Neuron (in vitro differentiated cells): Measurements from ENCODE around the gene SLC24A4.

Experiments
- H2AFZ ChIP-seq: one replicate; pipeline ENCODE4 v1.6.1; 2013; ENCODE audit warnings: low read depth, mild to moderate bottlenecking, inconsistent platforms, low read length, moderate library complexity
- H3K27me3 ChIP-seq: one replicate; pipeline ENCODE4 v1.6.1; 2013; ENCODE audit warnings: low read length; ENCODE audit not compliant: insufficient read depth
- H3K36me3 ChIP-seq: one replicate; pipeline ENCODE4 v1.6.1; 2013; ENCODE audit warnings: low read length; ENCODE audit not compliant: insufficient read depth
- H3K4me1 ChIP-seq: one replicate; pipeline ENCODE4 v1.6.1; 2013; ENCODE audit warnings: low read length; ENCODE audit not compliant: insufficient read depth
- H3K4me3 ChIP-seq: 2 replicates; pipeline ENCODE4 v1.5.1; 2013; ENCODE audit warnings: mild to moderate bottlenecking, low read length, moderate library complexity
- H3K9me3 ChIP-seq: one replicate; pipeline ENCODE4 v1.6.1; 2013; ENCODE audit warnings: low read length

Gene SLC24A4

DNA sequence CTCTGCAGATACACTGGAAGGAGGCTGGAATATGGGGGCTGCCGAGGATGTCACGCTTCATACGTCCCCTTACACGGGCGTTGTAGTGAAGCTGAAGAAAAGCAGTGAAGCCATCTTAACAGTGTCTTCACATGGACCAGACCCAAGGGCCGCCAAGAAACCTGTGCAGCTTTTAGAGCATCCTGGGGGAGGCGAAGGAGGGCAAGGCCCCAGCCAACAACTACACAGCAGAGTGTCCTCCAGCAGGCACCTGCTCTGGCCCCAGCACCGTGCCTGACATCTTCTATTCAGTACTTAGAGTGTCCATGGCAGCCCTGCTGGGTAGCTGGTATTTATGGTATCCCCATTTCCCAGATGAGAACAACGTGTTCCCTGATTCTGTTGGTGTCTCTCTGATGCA, 141.8 kb downstream of the SLC24A4 start:
- Histone ChIP-seq H3K36me3 (no peaks in the 10 kb centered on the region), H2AFZ (no peak overlapping the region), H3K9me3 (peaks cover 5% of the 10 kb centered on the region), H3K4me3 (no peak overlapping the region), H3K27me3 (no peaks in the 10 kb centered on the region), H3K4me1 (no peaks in the 10 kb centered on the region)

DNA sequence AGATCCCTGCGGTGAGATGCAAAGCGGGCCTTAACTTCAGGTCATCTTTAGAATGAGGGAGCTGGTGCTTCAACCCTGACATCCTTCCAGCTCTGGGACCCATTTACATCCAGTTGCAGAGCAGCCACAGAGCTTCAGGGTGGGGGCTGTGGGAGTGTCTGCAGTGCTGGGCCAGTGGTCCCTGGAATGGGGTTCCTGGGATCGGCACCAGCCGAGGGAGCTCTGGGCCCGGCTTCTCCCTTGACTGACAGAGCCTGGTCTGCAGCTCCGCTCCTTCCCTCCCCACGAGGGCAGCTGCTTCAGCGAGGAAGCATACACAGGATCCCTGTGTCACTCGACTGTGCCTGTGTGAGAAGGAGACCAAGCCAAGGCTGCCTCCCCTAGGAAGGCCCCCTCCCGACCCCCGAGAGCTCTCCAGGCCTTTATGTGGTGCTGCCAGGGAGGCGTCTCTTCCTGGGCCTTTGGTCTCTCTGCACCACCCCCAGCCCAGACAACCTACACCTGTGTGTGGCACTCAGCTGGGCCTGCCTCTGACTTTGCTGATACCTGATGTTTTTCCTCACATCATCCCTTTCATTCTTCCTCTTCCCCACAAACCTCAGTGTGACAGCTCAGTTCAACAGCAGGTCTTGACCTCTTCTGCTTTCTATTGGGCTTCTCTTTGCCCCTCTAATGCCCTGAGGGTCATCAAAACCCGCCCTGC, 142.5 kb downstream of the SLC24A4 start:
- Histone ChIP-seq H3K9me3 (peaks cover 5% of the 10 kb centered on the region), H3K27me3 (no peaks in the 10 kb centered on the region), H2AFZ (no peak overlapping the region), H3K4me1 (no peaks in the 10 kb centered on the region), H3K36me3 (no peaks in the 10 kb centered on the region), H3K4me3 (no peak overlapping the region)

DNA sequence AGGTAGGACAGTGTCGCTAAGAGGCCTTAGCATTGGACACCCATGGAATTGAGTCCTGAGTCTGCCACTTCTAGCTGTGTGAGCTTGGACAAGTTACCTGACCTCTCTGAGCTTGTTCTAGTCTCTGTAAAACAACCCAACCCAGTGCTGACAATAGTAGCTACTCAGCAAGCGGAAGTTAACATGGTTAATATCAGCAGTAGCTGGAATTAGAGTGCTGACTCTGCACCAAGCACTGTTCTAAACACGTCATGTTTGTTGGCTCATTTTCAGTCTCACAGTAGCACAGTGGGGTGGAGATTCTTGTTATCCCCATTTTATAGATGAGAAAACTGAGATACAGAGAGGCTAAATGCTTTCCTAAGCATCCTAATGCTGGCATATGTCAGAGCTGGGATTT, 143.1 kb downstream of the SLC24A4 start:
- Histone ChIP-seq H3K9me3 (peaks cover 5% of the 10 kb centered on the region), H3K36me3 (no peaks in the 10 kb centered on the region), H2AFZ (no peak overlapping the region), H3K27me3 (no peaks in the 10 kb centered on the region), H3K4me1 (no peaks in the 10 kb centered on the region), H3K4me3 (no peak overlapping the region)

DNA sequence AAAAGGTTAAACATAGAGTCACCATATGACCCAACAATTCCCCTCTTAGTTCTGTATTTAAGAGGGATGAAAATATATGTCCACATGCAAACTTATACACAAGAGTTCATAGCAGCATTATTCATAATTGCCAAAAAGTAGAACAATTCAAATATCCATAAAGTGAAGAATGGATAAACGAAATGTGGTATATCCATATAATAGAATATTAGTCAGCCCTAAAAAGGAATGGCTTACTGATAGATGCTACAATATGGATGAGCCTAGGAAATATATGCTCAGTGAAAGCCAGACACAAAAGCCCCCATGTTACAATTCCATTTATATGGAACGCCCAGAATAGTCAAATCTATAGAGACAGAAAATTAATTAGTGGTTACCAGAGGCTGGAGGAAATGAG, 146.6 kb downstream of the SLC24A4 start:
- H3K9me3 ChIP-seq, result peaks cover 5% of the 10 kb centered on the region
- no peaks in the 10 kb centered on the region for H3K36me3 ChIP-seq
- H3K4me3 ChIP-seq, result no peak overlapping the region

GRCh38 chr14:92470215-92470614, 147.2 kb downstream of the SLC24A4 start:
- Histone ChIP-seq H3K4me1 (no peaks in the 10 kb centered on the region), H3K9me3 (peaks cover 5% of the 10 kb centered on the region), H2AFZ (no peak overlapping the region), H3K27me3 (no peaks in the 10 kb centered on the region), H3K36me3 (no peaks in the 10 kb centered on the region), H3K4me3 (no peak overlapping the region)

More for the DNA sequence above, 146.6 kb downstream of the SLC24A4 start:
- Histone ChIP-seq H3K4me1 (no peaks in the 10 kb centered on the region), H3K27me3 (no peaks in the 10 kb centered on the region), H2AFZ (no peak overlapping the region)

GRCh38 chr14:92470811-92471210, 147.8 kb downstream of the SLC24A4 start:
- Histone ChIP-seq H3K36me3 (no peaks in the 10 kb centered on the region), H3K27me3 (no peaks in the 10 kb centered on the region), H3K4me1 (no peaks in the 10 kb centered on the region), H3K4me3 (no peak overlapping the region), H2AFZ (no peak overlapping the region), H3K9me3 (peaks cover 5% of the 10 kb centered on the region)

- Histone ChIP-seq H3K36me3 (no peaks in the 10 kb centered on the region), H3K27me3 (no peaks in the 10 kb centered on the region), H3K4me1 (no peaks in the 10 kb centered on the region), H2AFZ (no peak overlapping the region), H3K9me3 (peaks cover 4% of the 10 kb centered on the region), H3K4me3 (no peak overlapping the region)
These were observed 149.0 kb downstream of the SLC24A4 start for GRCh38 chr14:92471919-92472318.

DNA sequence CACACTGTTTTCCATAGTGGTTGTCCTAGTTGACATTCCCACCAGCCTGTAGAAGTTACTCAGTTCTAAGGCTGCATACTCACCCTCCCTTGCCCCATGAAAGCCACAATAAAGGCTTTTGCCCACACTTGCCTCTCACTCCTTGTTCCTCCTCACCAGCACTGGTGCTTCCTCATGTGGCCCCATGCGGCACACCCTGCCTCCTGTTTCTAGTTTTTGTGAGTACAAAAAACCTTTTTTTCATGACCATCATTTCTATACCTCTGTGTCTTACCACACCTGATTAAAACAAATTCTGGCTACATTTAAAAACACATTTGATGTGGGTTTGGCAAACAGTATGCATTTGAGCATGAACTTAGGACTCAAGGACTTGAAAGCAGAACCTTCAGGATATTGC, 149.9 kb downstream of the SLC24A4 start:
- Histone ChIP-seq H3K36me3 (no peaks in the 10 kb centered on the region), H3K27me3 (no peaks in the 10 kb centered on the region), H3K4me3 (no peak overlapping the region), H3K9me3 (no peaks in the 10 kb centered on the region), H2AFZ (no peak overlapping the region), H3K4me1 (no peaks in the 10 kb centered on the region)

GRCh38 chr14:92473261-92473968, 150.4 kb downstream of the SLC24A4 start:
- no peaks in the 10 kb centered on the region for H3K27me3 ChIP-seq
- H2AFZ ChIP-seq, result no peak overlapping the region
- H3K4me1 ChIP-seq, result no peaks in the 10 kb centered on the region
- H3K9me3 ChIP-seq, result no peaks in the 10 kb centered on the region
- H3K36me3 ChIP-seq, result no peaks in the 10 kb centered on the region
- no peak overlapping the region for H3K4me3 ChIP-seq

DNA sequence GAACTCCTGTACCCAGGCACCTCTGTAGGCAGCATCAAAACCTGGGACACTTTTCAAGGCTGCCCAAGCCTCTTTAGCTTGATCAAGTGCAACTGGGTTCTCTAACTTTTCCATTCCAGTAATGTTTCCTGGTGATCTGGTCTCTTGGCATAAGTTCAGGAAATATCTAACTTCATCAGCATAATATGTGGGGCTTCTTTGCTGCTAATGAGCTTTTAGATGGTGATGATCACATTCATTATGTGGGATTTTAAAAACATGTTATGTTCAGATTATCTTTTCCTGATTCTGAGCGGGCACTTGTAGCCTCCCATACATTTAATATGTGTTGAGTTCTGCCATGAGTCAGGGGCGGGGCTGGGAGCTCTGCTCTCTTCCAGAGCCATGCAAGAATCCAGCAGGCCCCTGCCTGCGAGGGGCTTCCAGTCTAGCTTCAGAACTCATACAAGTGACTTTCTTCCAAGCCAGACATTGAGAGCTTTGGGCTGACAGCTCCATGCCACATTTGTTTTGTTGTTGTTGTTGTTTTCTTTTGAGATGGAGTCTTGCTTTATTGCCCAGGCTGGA, 151.1 kb downstream of the SLC24A4 start:
- H3K9me3 ChIP-seq, result no peaks in the 10 kb centered on the region
- H3K4me3 ChIP-seq, result no peak overlapping the region
- H3K4me1 ChIP-seq, result no peaks in the 10 kb centered on the region
- H2AFZ ChIP-seq, result no peak overlapping the region
- H3K27me3 ChIP-seq, result no peaks in the 10 kb centered on the region
- no peaks in the 10 kb centered on the region for H3K36me3 ChIP-seq

GRCh38 chr14:92475037-92475436, 152.1 kb downstream of the SLC24A4 start:
- no peak overlapping the region for H2AFZ ChIP-seq
- H3K4me3 ChIP-seq, result no peak overlapping the region
- H3K4me1 ChIP-seq, result no peaks in the 10 kb centered on the region
- H3K27me3 ChIP-seq, result no peaks in the 10 kb centered on the region
- H3K36me3 ChIP-seq, result no peaks in the 10 kb centered on the region
- no peaks in the 10 kb centered on the region for H3K9me3 ChIP-seq

DNA sequence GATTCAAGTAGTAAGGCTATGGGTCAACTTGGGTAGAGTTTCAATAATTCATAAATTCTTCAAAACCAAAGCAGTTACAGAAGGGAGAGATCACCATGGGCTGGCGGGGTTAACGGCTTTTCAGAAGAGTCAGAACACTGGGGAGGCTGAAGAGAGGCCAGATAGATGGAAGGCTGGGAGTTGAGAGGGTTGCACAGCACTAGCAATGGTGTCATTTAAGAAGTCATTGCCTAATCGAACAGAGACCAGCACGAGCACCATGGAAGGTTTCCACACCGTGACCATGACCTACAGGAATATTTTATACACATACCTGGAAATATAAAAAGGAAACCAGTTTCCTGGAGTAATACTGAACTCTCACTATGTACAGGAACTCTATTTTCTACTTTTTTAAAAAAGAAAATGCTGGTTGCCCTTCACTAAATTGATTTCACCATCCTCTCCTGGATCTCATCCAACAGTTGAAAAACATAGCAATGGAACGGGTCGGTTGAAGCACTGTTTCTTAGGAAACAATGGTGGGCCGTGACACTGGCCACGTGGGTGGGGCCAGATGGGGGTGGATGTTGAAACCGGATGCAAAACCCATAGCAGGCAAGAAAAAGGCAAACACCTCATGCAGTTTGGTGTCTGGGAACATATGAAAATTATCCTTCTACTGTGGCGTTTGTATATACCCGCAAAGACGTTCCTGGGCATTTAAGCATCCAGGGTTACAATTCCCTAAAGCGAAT, 152.7 kb downstream of the SLC24A4 start:
- Histone ChIP-seq H3K36me3 (no peaks in the 10 kb centered on the region), H3K4me3 (no peak overlapping the region), H2AFZ (no peak overlapping the region), H3K4me1 (no peaks in the 10 kb centered on the region), H3K9me3 (no peaks in the 10 kb centered on the region), H3K27me3 (no peaks in the 10 kb centered on the region)

GRCh38 chr14:92480856-92481255, 157.9 kb downstream of the SLC24A4 start:
- H3K9me3 ChIP-seq, result no peaks in the 10 kb centered on the region
- no peaks in the 10 kb centered on the region for H3K4me1 ChIP-seq
- H2AFZ ChIP-seq, result no peak overlapping the region
- H3K4me3 ChIP-seq, result no peak overlapping the region
- H3K36me3 ChIP-seq, result no peaks in the 10 kb centered on the region
- no peaks in the 10 kb centered on the region for H3K27me3 ChIP-seq
